WTC11 (cell line): ENCODE measurements around the gene VWF. TPM values are rescaled to one million over a fixed set of nuclear protein-coding genes. Genes with fewer than 3 reads are reported as not detected.
"Not testable (repeated sequence)": the region's sequence is repeated elsewhere in the genome, so short reads cannot be mapped to it uniquely, and the experiment has no call there.

ENCODE experiments used
- ATAC-seq: fragments of 200-7000 bp; cut with Tn5 transposase; 2 replicates; pipeline ENCODE4 v1.10.0; 2021; ENCODE audit warnings: mild to moderate bottlenecking, moderate library complexity
- CTCF ChIA-PET: fragments of 300-600 bp; sonication (Branson Sonifier 250); formaldehyde crosslinking; loops from one replicate; lab custom pipeline; 2021; ENCODE audit warnings: antibody characterized with exemption; lab: Charles Lee
- POLR2A ChIA-PET: fragments of 350-600 bp; sonication (Branson Sonifier 250); formaldehyde crosslinking; loops from one replicate; lab custom pipeline; 2021; ENCODE audit warnings: antibody characterized with exemption; lab: Charles Lee
- DNase-seq: peaks from one replicate; pipeline ENCODE4 v3.0.0; 2021; ENCODE audit warnings: low spot score
- H3K27ac Mint-ChIP-seq: 2 replicates; pipeline ENCODE4 v1.8.0; 2021; ENCODE audit warnings: mixed read lengths
- H3K27me3 Mint-ChIP-seq: 2 replicates; pipeline ENCODE4 v1.8.0; 2021; ENCODE audit warnings: low read depth, mild to moderate bottlenecking, moderate library complexity, mixed read lengths
- H3K36me3 Mint-ChIP-seq: 2 replicates; pipeline ENCODE4 v1.8.0; 2021; ENCODE audit warnings: mixed read lengths
- H3K4me1 Mint-ChIP-seq: 2 replicates; pipeline ENCODE4 v1.8.0; 2022; ENCODE audit warnings: mixed read lengths
- H3K4me3 Mint-ChIP-seq: 2 replicates; pipeline ENCODE4 v1.8.0; 2021; ENCODE audit warnings: mild to moderate bottlenecking, moderate library complexity, mixed read lengths
- H3K9me3 Mint-ChIP-seq: 2 replicates; pipeline ENCODE4 v1.8.0; 2021; ENCODE audit warnings: mixed read lengths
- ELF4 ChIP-seq: sonication (generic); formaldehyde crosslinking; IDR thresholded peaks from 2 replicates; pipeline ENCODE4 v1.8.1; 2022; ENCODE audit warnings: low read depth, mild to moderate bottlenecking, moderate library complexity, missing genetic modification reagents
- FOXK1 ChIP-seq: sonication (generic); formaldehyde crosslinking; IDR thresholded peaks from 2 replicates; pipeline ENCODE4 v1.8.0; 2022; ENCODE audit warnings: mild to moderate bottlenecking, moderate library complexity, missing genetic modification reagents
- GRHL2 ChIP-seq: fragments of 250-450 bp; sonication (Bioruptor Pico); IDR thresholded peaks from 2 replicates; pipeline ENCODE4 v1.8.0; 2022; ENCODE audit warnings: mild to moderate bottlenecking, moderate library complexity; ENCODE audit not compliant: insufficient replicate concordance, severe bottlenecking
- JAZF1 ChIP-seq: fragments of 250-450 bp; sonication (Bioruptor Pico); IDR thresholded peaks from 2 replicates; pipeline ENCODE4 v1.9.0; 2021; ENCODE audit warnings: moderate library complexity, mild to moderate bottlenecking, inconsistent platforms
- TEAD4 ChIP-seq: sonication (generic); formaldehyde crosslinking; IDR thresholded peaks from 2 replicates; pipeline ENCODE4 v1.8.0; 2022; ENCODE audit warnings: mild to moderate bottlenecking, missing genetic modification reagents
- ZNF232 ChIP-seq: sonication (generic); formaldehyde crosslinking; IDR thresholded peaks from 2 replicates; pipeline ENCODE4 v1.8.0; 2022; ENCODE audit warnings: mild to moderate bottlenecking, missing genetic modification reagents
- total RNA-seq: library from RNA; stranded (reverse); gene quantifications from 3 replicates; pipeline ENCODE4 v1.2.3, GENCODE V29; 2021
- TF ChIP-seq, protein P1 (sequence below): sonication (generic); formaldehyde crosslinking; IDR thresholded peaks from 2 replicates; pipeline ENCODE4 v1.8.0; 2022; ENCODE audit warnings: mild to moderate bottlenecking, missing genetic modification reagents
- TF ChIP-seq, protein P2 (sequence below): sonication (generic); formaldehyde crosslinking; IDR thresholded peaks from 2 replicates; pipeline ENCODE4 v1.8.1; 2023; ENCODE audit warnings: mild to moderate bottlenecking, missing genetic modification reagents, moderate library complexity
- TF ChIP-seq, protein P3 (sequence below): fragments of 250-450 bp; sonication (Bioruptor Pico); IDR thresholded peaks from 2 replicates; pipeline ENCODE4 v1.9.0; 2021; ENCODE audit warnings: mild to moderate bottlenecking
- TF ChIP-seq, protein P4 (sequence below): sonication (generic); formaldehyde crosslinking; IDR thresholded peaks from 2 replicates; pipeline ENCODE4 v1.8.0; 2022; ENCODE audit warnings: missing genetic modification reagents
- TF ChIP-seq, protein P5 (sequence below): fragments of 250-450 bp; sonication (Bioruptor Pico); IDR thresholded peaks from 2 replicates; pipeline ENCODE4 v1.8.0; 2021; ENCODE audit warnings: mild to moderate bottlenecking
- TF ChIP-seq, protein P6 (sequence below): sonication (generic); formaldehyde crosslinking; IDR thresholded peaks from 2 replicates; pipeline ENCODE4 v1.8.1; 2022; ENCODE audit warnings: low read depth, missing genetic modification reagents, borderline replicate concordance

Gene VWF
- total RNA-seq, 1 experiment from 2014 or later = 0.48 TPM

DNA sequence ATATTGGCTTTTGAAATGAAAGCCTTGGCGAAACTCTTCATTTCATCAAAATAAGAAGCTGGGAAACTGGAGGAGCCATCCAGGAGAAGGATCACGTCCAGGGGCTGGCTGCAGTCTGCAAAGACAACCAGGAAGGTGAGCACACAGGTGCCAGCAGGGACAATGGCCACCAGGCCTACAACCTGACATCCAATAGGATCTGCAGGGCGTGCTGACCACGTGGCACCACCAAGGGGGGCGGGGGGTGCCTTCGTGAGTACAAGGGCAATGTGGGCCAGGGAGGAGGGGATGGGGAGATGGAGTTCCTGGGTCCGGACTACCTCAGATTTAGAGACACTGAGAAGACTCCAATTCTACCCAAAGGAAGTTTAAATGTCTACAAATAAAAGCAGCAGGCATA, 107.7 kb downstream of the VWF start:
- no peak overlapping the region for H3K27ac Mint-ChIP-seq
- CTCF ChIA-PET = interaction anchor here (2.4 kb wide), 1 partner anchor 21 kb away, joined by 10 read pairs; no protein-coding TSS in a partner anchor

DNA sequence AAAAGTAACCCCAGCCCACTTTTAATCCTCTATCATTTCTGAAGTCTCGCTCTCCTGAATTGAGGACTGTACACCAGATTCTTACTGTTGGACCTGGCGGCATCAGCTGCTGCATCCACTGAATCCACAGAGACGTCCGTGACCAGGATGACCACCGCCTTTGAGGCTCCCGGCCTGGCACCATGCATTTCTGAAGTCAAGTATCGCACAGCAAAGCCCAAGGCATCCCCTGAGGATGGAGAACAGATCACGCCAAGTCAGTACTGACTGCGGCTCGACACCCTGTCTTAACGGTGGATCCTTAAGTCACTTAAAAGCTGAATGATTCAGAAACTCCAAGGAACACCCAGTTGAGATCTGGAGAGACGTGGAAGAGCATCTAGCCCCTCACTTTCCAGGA, 108.5 kb downstream of the VWF start:
- H3K4me3 Mint-ChIP-seq, H3K27ac Mint-ChIP-seq, POLR2A ChIA-PET, CTCF ChIA-PET, ATAC-seq, H3K4me1 Mint-ChIP-seq, DNase-seq, H3K9me3 Mint-ChIP-seq, H3K27me3 Mint-ChIP-seq, H3K36me3 Mint-ChIP-seq: not testable (repeated sequence)

More for the DNA sequence above, 107.7 kb downstream of the VWF start:
- H3K27me3 Mint-ChIP-seq = no peaks in the 10 kb centered on the region
- no peak overlapping the region for H3K4me3 Mint-ChIP-seq
- H3K9me3 Mint-ChIP-seq = no peaks in the 10 kb centered on the region
- no peaks in the 10 kb centered on the region for H3K36me3 Mint-ChIP-seq
- POLR2A ChIA-PET = no interaction called here
- H3K4me1 Mint-ChIP-seq = no peaks in the 10 kb centered on the region
- ATAC-seq = no peak
- TF ChIP-seq, protein P1, sequence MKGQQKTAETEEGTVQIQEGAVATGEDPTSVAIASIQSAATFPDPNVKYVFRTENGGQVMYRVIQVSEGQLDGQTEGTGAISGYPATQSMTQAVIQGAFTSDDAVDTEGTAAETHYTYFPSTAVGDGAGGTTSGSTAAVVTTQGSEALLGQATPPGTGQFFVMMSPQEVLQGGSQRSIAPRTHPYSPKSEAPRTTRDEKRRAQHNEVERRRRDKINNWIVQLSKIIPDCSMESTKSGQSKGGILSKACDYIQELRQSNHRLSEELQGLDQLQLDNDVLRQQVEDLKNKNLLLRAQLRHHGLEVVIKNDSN (CRISPR knock-in tag) = no peak
- TF ChIP-seq, protein P2, sequence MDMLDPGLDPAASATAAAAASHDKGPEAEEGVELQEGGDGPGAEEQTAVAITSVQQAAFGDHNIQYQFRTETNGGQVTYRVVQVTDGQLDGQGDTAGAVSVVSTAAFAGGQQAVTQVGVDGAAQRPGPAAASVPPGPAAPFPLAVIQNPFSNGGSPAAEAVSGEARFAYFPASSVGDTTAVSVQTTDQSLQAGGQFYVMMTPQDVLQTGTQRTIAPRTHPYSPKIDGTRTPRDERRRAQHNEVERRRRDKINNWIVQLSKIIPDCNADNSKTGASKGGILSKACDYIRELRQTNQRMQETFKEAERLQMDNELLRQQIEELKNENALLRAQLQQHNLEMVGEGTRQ (CRISPR knock-in tag) = 0 out of 2 replicates have a peak, but pooled peaks have one; percentile 33
- DNase-seq = no peak

DNA sequence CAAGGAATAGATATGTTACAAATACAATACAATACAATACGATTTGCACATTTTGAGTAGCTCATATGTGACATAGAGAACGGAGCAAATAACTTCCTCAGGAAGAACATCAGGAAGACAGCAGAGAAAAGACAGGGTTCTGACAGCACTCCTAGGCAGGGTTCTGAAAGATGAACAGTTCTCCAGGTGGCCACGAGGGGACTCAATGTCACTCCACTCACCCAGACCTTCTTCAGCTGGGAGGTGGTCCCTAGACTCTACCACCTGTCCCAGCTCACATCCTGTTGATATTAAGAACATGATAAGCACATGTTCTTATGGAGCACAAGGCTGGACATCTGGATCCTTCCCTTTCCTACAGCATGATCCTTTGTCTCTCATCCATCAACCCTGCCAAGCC, 109.2 kb downstream of the VWF start:
- H3K27me3 Mint-ChIP-seq, CTCF ChIA-PET, POLR2A ChIA-PET, H3K4me3 Mint-ChIP-seq, H3K36me3 Mint-ChIP-seq, H3K27ac Mint-ChIP-seq, H3K4me1 Mint-ChIP-seq, DNase-seq, H3K9me3 Mint-ChIP-seq: not testable (repeated sequence)
- ATAC-seq = peak; percentile 46; the same call in 1 of the 2 replicates

DNA sequence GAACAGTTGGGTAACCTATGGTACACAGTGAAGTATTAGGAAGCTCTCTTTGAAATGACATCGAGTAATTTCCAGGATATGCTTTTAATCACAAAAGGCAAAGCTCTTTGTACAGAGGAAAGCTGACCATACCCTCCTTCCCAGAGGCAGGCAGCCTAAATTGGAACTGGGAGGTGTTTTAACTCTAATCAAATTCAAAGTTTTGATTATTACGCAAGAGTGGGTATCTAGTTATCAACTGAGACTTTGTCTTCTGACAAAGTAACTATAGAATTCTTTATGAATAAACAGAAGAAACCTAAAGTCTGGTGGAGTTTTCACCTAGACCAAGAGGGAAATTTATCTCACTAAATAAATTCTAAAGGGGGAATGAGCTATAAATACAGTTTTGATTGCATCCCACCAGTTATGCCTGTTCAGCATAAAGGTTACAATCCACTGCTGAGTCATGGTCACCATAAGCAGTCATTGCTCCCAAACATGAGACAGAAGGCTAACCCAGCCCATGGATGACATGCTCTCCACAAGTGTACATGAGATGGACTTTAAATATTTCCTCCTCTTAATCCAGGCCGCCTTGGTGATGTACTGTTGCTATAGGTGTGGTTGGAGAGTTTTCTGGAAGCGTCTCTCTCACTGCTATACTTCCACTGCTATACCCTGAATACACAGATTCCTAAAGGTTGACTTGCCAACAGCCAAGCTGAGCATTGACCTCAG, 113.7 kb downstream of the VWF start:
- H3K36me3 Mint-ChIP-seq, H3K9me3 Mint-ChIP-seq, H3K27ac Mint-ChIP-seq, H3K4me3 Mint-ChIP-seq, CTCF ChIA-PET, DNase-seq, H3K4me1 Mint-ChIP-seq, ATAC-seq, H3K27me3 Mint-ChIP-seq, POLR2A ChIA-PET: not testable (repeated sequence)

DNA sequence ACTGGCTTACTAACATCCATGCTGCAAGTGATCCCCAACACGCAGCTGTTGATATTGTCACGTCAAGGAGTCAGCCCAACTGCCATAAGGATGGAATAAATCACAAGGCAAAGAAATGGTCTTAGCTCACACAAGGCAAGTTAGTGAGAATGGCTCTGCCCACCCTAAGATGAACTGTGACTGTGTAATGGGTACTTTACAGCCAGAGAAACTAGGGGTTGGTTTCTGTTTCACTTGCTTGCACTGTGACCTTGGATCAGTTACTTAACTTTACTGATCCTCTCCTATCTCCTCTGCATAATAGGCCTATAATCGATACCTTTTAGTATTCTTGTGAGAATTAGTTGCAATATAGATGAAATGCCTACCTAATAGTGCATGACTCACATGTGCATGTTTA, 127.2 kb downstream of the VWF start:
- Mint-ChIP-seq H3K27ac (no peak overlapping the region), H3K9me3 (no peaks in the 10 kb centered on the region), H3K27me3 (no peaks in the 10 kb centered on the region), H3K4me1 (no peaks in the 10 kb centered on the region), H3K4me3 (no peak overlapping the region), H3K36me3 (no peaks in the 10 kb centered on the region)
- POLR2A ChIA-PET = interaction anchor here (0.7 kb wide), 1 partner anchor 371 kb away, joined by 6 read pairs; no protein-coding TSS in a partner anchor
- ATAC-seq (no peak), DNase-seq (no peak)
- CTCF ChIA-PET = interaction anchor here (0.9 to 11.6 kb wide), 4 partner anchors 9 to 252 kb away, joined by 3 to 566 read pairs (median 8); no protein-coding TSS in a partner anchor
- TF ChIP-seq TEAD4 (no peak), ELF4 (no peak), JAZF1 (CRISPR knock-in tag) (no peak), ZNF232 (CRISPR knock-in tag) (no peak), FOXK1 (CRISPR knock-in tag) (no peak), GRHL2 (CRISPR knock-in tag) (no peak)
- TF ChIP-seq, protein P3, sequence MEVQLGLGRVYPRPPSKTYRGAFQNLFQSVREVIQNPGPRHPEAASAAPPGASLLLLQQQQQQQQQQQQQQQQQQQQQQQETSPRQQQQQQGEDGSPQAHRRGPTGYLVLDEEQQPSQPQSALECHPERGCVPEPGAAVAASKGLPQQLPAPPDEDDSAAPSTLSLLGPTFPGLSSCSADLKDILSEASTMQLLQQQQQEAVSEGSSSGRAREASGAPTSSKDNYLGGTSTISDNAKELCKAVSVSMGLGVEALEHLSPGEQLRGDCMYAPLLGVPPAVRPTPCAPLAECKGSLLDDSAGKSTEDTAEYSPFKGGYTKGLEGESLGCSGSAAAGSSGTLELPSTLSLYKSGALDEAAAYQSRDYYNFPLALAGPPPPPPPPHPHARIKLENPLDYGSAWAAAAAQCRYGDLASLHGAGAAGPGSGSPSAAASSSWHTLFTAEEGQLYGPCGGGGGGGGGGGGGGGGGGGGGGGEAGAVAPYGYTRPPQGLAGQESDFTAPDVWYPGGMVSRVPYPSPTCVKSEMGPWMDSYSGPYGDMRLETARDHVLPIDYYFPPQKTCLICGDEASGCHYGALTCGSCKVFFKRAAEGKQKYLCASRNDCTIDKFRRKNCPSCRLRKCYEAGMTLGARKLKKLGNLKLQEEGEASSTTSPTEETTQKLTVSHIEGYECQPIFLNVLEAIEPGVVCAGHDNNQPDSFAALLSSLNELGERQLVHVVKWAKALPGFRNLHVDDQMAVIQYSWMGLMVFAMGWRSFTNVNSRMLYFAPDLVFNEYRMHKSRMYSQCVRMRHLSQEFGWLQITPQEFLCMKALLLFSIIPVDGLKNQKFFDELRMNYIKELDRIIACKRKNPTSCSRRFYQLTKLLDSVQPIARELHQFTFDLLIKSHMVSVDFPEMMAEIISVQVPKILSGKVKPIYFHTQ = no peak
- TF ChIP-seq, protein P4, sequence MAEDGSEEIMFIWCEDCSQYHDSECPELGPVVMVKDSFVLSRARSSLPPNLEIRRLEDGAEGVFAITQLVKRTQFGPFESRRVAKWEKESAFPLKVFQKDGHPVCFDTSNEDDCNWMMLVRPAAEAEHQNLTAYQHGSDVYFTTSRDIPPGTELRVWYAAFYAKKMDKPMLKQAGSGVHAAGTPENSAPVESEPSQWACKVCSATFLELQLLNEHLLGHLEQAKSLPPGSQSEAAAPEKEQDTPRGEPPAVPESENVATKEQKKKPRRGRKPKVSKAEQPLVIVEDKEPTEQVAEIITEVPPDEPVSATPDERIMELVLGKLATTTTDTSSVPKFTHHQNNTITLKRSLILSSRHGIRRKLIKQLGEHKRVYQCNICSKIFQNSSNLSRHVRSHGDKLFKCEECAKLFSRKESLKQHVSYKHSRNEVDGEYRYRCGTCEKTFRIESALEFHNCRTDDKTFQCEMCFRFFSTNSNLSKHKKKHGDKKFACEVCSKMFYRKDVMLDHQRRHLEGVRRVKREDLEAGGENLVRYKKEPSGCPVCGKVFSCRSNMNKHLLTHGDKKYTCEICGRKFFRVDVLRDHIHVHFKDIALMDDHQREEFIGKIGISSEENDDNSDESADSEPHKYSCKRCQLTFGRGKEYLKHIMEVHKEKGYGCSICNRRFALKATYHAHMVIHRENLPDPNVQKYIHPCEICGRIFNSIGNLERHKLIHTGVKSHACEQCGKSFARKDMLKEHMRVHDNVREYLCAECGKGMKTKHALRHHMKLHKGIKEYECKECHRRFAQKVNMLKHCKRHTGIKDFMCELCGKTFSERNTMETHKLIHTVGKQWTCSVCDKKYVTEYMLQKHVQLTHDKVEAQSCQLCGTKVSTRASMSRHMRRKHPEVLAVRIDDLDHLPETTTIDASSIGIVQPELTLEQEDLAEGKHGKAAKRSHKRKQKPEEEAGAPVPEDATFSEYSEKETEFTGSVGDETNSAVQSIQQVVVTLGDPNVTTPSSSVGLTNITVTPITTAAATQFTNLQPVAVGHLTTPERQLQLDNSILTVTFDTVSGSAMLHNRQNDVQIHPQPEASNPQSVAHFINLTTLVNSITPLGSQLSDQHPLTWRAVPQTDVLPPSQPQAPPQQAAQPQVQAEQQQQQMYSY (CRISPR knock-in tag) = no peak
- TF ChIP-seq, protein P5, sequence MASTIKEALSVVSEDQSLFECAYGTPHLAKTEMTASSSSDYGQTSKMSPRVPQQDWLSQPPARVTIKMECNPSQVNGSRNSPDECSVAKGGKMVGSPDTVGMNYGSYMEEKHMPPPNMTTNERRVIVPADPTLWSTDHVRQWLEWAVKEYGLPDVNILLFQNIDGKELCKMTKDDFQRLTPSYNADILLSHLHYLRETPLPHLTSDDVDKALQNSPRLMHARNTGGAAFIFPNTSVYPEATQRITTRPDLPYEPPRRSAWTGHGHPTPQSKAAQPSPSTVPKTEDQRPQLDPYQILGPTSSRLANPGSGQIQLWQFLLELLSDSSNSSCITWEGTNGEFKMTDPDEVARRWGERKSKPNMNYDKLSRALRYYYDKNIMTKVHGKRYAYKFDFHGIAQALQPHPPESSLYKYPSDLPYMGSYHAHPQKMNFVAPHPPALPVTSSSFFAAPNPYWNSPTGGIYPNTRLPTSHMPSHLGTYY (CRISPR knock-in tag) = no peak
- TF ChIP-seq, protein P6, sequence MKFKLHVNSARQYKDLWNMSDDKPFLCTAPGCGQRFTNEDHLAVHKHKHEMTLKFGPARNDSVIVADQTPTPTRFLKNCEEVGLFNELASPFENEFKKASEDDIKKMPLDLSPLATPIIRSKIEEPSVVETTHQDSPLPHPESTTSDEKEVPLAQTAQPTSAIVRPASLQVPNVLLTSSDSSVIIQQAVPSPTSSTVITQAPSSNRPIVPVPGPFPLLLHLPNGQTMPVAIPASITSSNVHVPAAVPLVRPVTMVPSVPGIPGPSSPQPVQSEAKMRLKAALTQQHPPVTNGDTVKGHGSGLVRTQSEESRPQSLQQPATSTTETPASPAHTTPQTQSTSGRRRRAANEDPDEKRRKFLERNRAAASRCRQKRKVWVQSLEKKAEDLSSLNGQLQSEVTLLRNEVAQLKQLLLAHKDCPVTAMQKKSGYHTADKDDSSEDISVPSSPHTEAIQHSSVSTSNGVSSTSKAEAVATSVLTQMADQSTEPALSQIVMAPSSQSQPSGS (CRISPR knock-in tag) = no peak
